GM23248 (cell line): ENCODE data around the gene DSTYK. TPM values are rescaled to one million over a fixed set of nuclear protein-coding genes. Genes with fewer than 3 reads are reported as not detected.

ENCODE experiments used
- DNase-seq: peaks from one replicate; pipeline ENCODE4 v3.0.0-alpha.2; 2015
- H2AFZ ChIP-seq: fragments of 200-600 bp; sonication (generic); 2 replicates; pipeline ENCODE4 v1.6.1; 2016; ENCODE audit warnings: antibody characterized with exemption
- H3F3A ChIP-seq: fragments of 200-600 bp; sonication (generic); 2 replicates; pipeline ENCODE4 v1.6.1; 2016; ENCODE audit warnings: mild to moderate bottlenecking, antibody characterized with exemption, mixed run types; ENCODE audit not compliant: insufficient read depth
- H3K27ac ChIP-seq: fragments of 200-600 bp; sonication (generic); 2 replicates; pipeline ENCODE4 v1.5.1; 2016; ENCODE audit warnings: mild to moderate bottlenecking
- H3K27me3 ChIP-seq: fragments of 200-600 bp; sonication (generic); replicated peaks from 2 replicates; pipeline ENCODE4 v1.6.1; 2016; ENCODE audit warnings: mild to moderate bottlenecking; ENCODE audit not compliant: insufficient read depth
- H3K36me3 ChIP-seq: fragments of 200-600 bp; sonication (generic); 2 replicates; pipeline ENCODE4 v1.6.1; 2016; ENCODE audit warnings: low read depth, mild to moderate bottlenecking
- H3K4me1 ChIP-seq: fragments of 200-600 bp; sonication (generic); 2 replicates; pipeline ENCODE4 v1.6.1; 2016; ENCODE audit warnings: mild to moderate bottlenecking; ENCODE audit not compliant: insufficient read depth
- H3K4me2 ChIP-seq: fragments of 200-600 bp; sonication (generic); one replicate; pipeline ENCODE4 v1.6.1; 2016; ENCODE audit warnings: mild to moderate bottlenecking; ENCODE audit not compliant: unreplicated experiment
- H3K4me3 ChIP-seq: fragments of 200-600 bp; sonication (generic); 2 replicates; pipeline ENCODE4 v1.5.1; 2016; ENCODE audit warnings: mild to moderate bottlenecking
- H3K79me2 ChIP-seq: fragments of 200-600 bp; sonication (generic); 2 replicates; pipeline ENCODE4 v1.6.1; 2016; ENCODE audit warnings: mild to moderate bottlenecking; ENCODE audit not compliant: insufficient read depth
- H3K9ac ChIP-seq: fragments of 200-600 bp; sonication (generic); 2 replicates; pipeline ENCODE4 v1.6.1; 2016; ENCODE audit warnings: mild to moderate bottlenecking
- H3K9me2 ChIP-seq: fragments of 200-600 bp; sonication (generic); 2 replicates; pipeline ENCODE4 v1.6.1; 2016; ENCODE audit warnings: mixed run types, mild to moderate bottlenecking, moderate library complexity; ENCODE audit not compliant: insufficient read depth
- H3K9me3 ChIP-seq: fragments of 200-600 bp; sonication (generic); one replicate; pipeline ENCODE4 v1.6.1; 2017; ENCODE audit warnings: low read depth
- H4K20me1 ChIP-seq: fragments of 200-600 bp; sonication (generic); 2 replicates; pipeline ENCODE4 v1.6.0; 2016; ENCODE audit not compliant: insufficient read depth
- EZH2 ChIP-seq: fragments of 200-600 bp; sonication (generic); IDR thresholded peaks from 2 replicates; pipeline ENCODE4 v1.6.1; 2018; ENCODE audit warnings: antibody characterized with exemption, mild to moderate bottlenecking; ENCODE audit not compliant: insufficient read depth, poor library complexity, severe bottlenecking
- EZH2phosphoT487 ChIP-seq: fragments of 200-600 bp; sonication (generic); IDR thresholded peaks from 2 replicates; pipeline ENCODE4 v1.6.1; 2018; ENCODE audit warnings: antibody characterized with exemption, moderate library complexity, mild to moderate bottlenecking, low read depth; ENCODE audit not compliant: insufficient read depth
- WGBS, 2 experiments: methylation state at CpG; one replicate each; pipeline ENCODE4 v1.1.6; 2015 to 2017; ENCODE audit warnings: low lambda C conversion rate in 2 of 2, low coverage in 1 of 2; ENCODE audit errors: missing lambda C conversion rate in 2 of 2; 5-methylcytosine and 5-hydroxymethylcytosine counted together
- in situ Hi-C: fragments of 300-500 bp; cut with MboI; formaldehyde crosslinking; loops from 2 replicates; pipeline ENCODE4 v1.15.0; 2020
- polyA plus RNA-seq: library from polyadenylated mRNA; unstranded; fragments of >200 nt; fragmentation: Nextera tagmentation; extraction: Ambion mirVana; gene quantifications from 2 replicates; pipeline ENCODE4 v1.2.1, GENCODE V29; 2016
- total RNA-seq: library from RNA; depleted of rRNA; stranded (reverse); fragments of >200 nt; shearing (Covaris generic); gene quantifications from 2 replicates; pipeline ENCODE4 v1.2.3, GENCODE V29; 2014

The DSTYK gene
- total and polyA plus RNA-seq, 2 experiments from 2014 or later: 9.8 to 12.1 TPM

DNA sequence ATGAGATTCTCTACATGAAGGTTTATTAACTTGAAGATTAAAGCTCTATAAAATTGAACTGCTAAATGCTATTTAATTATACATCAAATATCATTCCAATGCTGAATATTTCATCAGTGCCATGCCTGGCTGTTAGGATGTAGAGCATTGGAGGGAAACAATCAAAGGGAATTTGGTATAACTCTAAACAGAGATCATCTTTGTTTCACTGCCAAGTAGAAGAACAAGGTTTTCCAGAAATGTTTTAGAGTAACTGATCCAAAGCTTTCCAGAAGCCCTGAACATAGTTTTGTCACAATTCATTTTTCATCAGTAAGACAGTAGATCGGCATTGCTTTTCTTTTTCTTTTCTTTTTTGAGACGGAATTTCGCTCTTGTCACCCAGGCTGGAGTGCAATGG lies 5.9 kb upstream of the DSTYK start:
- Histone ChIP-seq H3K79me2 (no peaks in the 10 kb centered on the region), H3K36me3 (no peaks in the 10 kb centered on the region), H2AFZ (no peak overlapping the region), H3K9me3 (no peaks in the 10 kb centered on the region), H3K4me1 (no peaks in the 10 kb centered on the region), H3K9me2 (no peaks in the 10 kb centered on the region), H4K20me1 (no peaks in the 10 kb centered on the region), H3K4me3 (no peak overlapping the region), H3K27ac (no peak overlapping the region), H3K9ac (no peak overlapping the region), H3K27me3 (no peaks in the 10 kb centered on the region; the same call in 1 of the 2 replicates), H3K4me2 (no peak overlapping the region), H3F3A (no peaks in the 10 kb centered on the region)
- no peak for TF ChIP-seq EZH2
- no peak for TF ChIP-seq EZH2phosphoT487
- DNase-seq: no peak
- in situ Hi-C loops: no loop called here
- WGBS, 2 experiments: 31 to 32% methylated on average over 3 of the region's 3 CpGs

- DNase-seq: no peak
- Histone ChIP-seq H2AFZ (no peak overlapping the region), H3K27me3 (no peaks in the 10 kb centered on the region; the same call in 1 of the 2 replicates), H3K36me3 (no peaks in the 10 kb centered on the region), H3K9me3 (no peaks in the 10 kb centered on the region), H3K4me2 (no peak overlapping the region), H3K9ac (no peak overlapping the region), H3K79me2 (no peaks in the 10 kb centered on the region), H4K20me1 (no peaks in the 10 kb centered on the region), H3F3A (no peaks in the 10 kb centered on the region), H3K27ac (no peak overlapping the region), H3K9me2 (no peaks in the 10 kb centered on the region), H3K4me1 (no peaks in the 10 kb centered on the region), H3K4me3 (no peak overlapping the region)
- WGBS, 2 experiments: 36 to 41% methylated on average over 4 of the region's 4 CpGs
- in situ Hi-C loops: no loop called here
- TF ChIP-seq EZH2 (no peak), EZH2phosphoT487 (no peak)
Observed at GRCh38 chr1:205216588-205216987, 5.1 kb upstream of the DSTYK start.

DNA sequence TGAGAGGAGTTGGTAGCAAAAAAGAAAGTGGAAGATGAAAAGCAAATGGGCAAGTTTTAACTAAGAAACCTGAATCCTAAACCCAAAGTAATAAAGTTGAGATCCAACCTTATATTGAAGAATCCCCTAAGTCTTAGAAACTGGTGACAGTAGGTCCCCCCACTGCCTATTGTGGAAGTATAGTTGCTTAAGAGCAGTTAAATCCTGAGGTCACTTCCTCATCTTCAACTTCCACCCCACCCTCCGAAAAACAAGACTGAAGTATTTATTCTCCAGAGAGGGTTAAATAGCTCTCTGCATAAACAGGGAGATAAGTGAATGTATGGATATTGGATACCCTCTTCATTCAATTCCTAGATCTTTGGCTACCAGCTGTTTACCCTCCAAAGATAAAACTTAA lies 3.3 kb upstream of the DSTYK start:
- Histone ChIP-seq H4K20me1 (no peaks in the 10 kb centered on the region), H3K27ac (no peak overlapping the region), H3K9me2 (no peaks in the 10 kb centered on the region), H2AFZ (0 out of 2 replicates have a peak overlapping the region, but pooled peaks have one; percentile 8), H3K4me2 (no peak overlapping the region), H3K27me3 (no peaks in the 10 kb centered on the region; the same call in 1 of the 2 replicates), H3K79me2 (peaks cover 15% of the 10 kb centered on the region), H3K36me3 (no peaks in the 10 kb centered on the region), H3K4me1 (no peaks in the 10 kb centered on the region), H3K9me3 (no peaks in the 10 kb centered on the region), H3K4me3 (no peak overlapping the region), H3K9ac (no peak overlapping the region), H3F3A (no peaks in the 10 kb centered on the region)
- in situ Hi-C loops: no loop called here
- no peak for TF ChIP-seq EZH2phosphoT487
- no peak for TF ChIP-seq EZH2
- 60 to 78% methylated on average over 1 of the region's 1 CpG for WGBS, 2 experiments
- no peak for DNase-seq

GRCh38 chr1:205211839-205212536 lies 486 bp upstream of the DSTYK start:
- Histone ChIP-seq H3K9me3 (no peaks in the 10 kb centered on the region), H4K20me1 (no peaks in the 10 kb centered on the region), H3K4me3 (peak overlapping the region; percentile 93), H3K27ac (peak overlapping the region; percentile 92; the same call in 1 of the 2 replicates), H3F3A (no peaks in the 10 kb centered on the region), H3K27me3 (no peaks in the 10 kb centered on the region), H3K4me2 (peak overlapping the region; percentile 96), H3K36me3 (no peaks in the 10 kb centered on the region), H3K9ac (peak overlapping the region; percentile 97), H3K9me2 (no peaks in the 10 kb centered on the region), H3K79me2 (peaks cover 43% of the 10 kb centered on the region), H3K4me1 (no peaks in the 10 kb centered on the region), H2AFZ (peak overlapping the region; percentile 96)
- WGBS, 2 experiments: 50 to 53% methylated on average over 13 of the region's 13 CpGs
- DNase-seq: no peak
- in situ Hi-C loops: no loop called here
- no peak for TF ChIP-seq EZH2
- TF ChIP-seq EZH2phosphoT487: no peak
